H9 (cell line): Measurements from ENCODE around the gene RERE. TPM values are rescaled to one million over a fixed set of nuclear protein-coding genes. Genes with fewer than 3 reads are reported as not detected.

Source experiments
- DNase-seq: peaks from one replicate; pipeline ENCODE4 v3.0.0-alpha.2; 2017
- H2AFZ ChIP-seq: one replicate; pipeline ENCODE4 v1.6.1; 2013; ENCODE audit warnings: mild to moderate bottlenecking, low read length, control low read depth, moderate library complexity
- H2AK5ac ChIP-seq: 2 replicates; pipeline ENCODE4 v1.6.1; 2013; ENCODE audit warnings: low read length, control low read depth, mixed read lengths; ENCODE audit not compliant: insufficient read length
- H2BK120ac ChIP-seq: one replicate; pipeline ENCODE4 v1.6.1; 2013; ENCODE audit warnings: low read depth, mild to moderate bottlenecking, low read length, control low read depth, inconsistent platforms; ENCODE audit not compliant: poor library complexity, severe bottlenecking
- H2BK12ac ChIP-seq: 2 replicates; pipeline ENCODE4 v1.6.1; 2013; ENCODE audit warnings: low read length, control low read depth, mixed read lengths, low read depth; ENCODE audit not compliant: insufficient read length
- H2BK15ac ChIP-seq: 2 replicates; pipeline ENCODE4 v1.6.1; 2013; ENCODE audit warnings: low read depth, low read length, control low read depth
- H2BK20ac ChIP-seq: one replicate; pipeline ENCODE4 v1.6.1; 2013; ENCODE audit warnings: low read depth, mild to moderate bottlenecking, low read length, control low read depth, inconsistent platforms; ENCODE audit not compliant: poor library complexity, severe bottlenecking
- H2BK5ac ChIP-seq: 2 replicates; pipeline ENCODE4 v1.6.1; 2013; ENCODE audit warnings: low read length, control low read depth, mixed read lengths; ENCODE audit not compliant: insufficient read length
- H3K14ac ChIP-seq: 2 replicates; pipeline ENCODE4 v1.6.1; 2013; ENCODE audit warnings: low read length, control low read depth; ENCODE audit not compliant: insufficient read depth
- H3K18ac ChIP-seq: 2 replicates; pipeline ENCODE4 v1.6.1; 2013; ENCODE audit warnings: low read depth, mild to moderate bottlenecking, mixed read lengths, low read length, control low read depth; ENCODE audit not compliant: insufficient read length
- H3K23ac ChIP-seq: 2 replicates; pipeline ENCODE4 v1.6.1; 2013; ENCODE audit warnings: low read length, control low read depth, mixed read lengths, low read depth; ENCODE audit not compliant: insufficient read length
- H3K23me2 ChIP-seq: 2 replicates; pipeline ENCODE4 v1.6.1; 2013; ENCODE audit warnings: low read depth, mild to moderate bottlenecking, mixed read lengths, low read length, control low read depth; ENCODE audit not compliant: insufficient read length, poor library complexity, severe bottlenecking
- H3K27ac ChIP-seq: 2 replicates; pipeline ENCODE4 v1.5.1; 2013; ENCODE audit warnings: low read length, control low read depth, mixed read lengths, low read depth; ENCODE audit not compliant: insufficient read length
- H3K27me3 ChIP-seq: 2 replicates; pipeline ENCODE4 v1.6.1; 2013; ENCODE audit warnings: low read length, control low read depth, inconsistent platforms; ENCODE audit not compliant: insufficient read depth
- H3K4ac ChIP-seq: 2 replicates; pipeline ENCODE4 v1.6.1; 2013; ENCODE audit warnings: low read depth, mild to moderate bottlenecking, control low read depth, inconsistent platforms, low read length, moderate library complexity
- H3K4me1 ChIP-seq: 2 replicates; pipeline ENCODE4 v1.6.1; 2013; ENCODE audit warnings: low read length, control low read depth, inconsistent platforms; ENCODE audit not compliant: insufficient read depth
- H3K4me2 ChIP-seq: 2 replicates; pipeline ENCODE4 v1.6.1; 2013; ENCODE audit warnings: low read length, control low read depth, mixed read lengths; ENCODE audit not compliant: insufficient read length, insufficient read depth
- H3K56ac ChIP-seq: 2 replicates; pipeline ENCODE4 v1.6.1; 2013; ENCODE audit warnings: low read depth, mild to moderate bottlenecking, mixed read lengths, low read length, control low read depth; ENCODE audit not compliant: insufficient read length
- H3K79me1 ChIP-seq: 2 replicates; pipeline ENCODE4 v1.6.1; 2013; ENCODE audit warnings: low read depth, mild to moderate bottlenecking, moderate library complexity, low read length, control low read depth, inconsistent platforms; ENCODE audit not compliant: insufficient read depth, poor library complexity, severe bottlenecking
- H3K79me2 ChIP-seq: 2 replicates; pipeline ENCODE4 v1.6.1; 2013; ENCODE audit warnings: low read length, control low read depth, inconsistent platforms; ENCODE audit not compliant: insufficient read depth
- H3K9ac ChIP-seq: 2 replicates; pipeline ENCODE4 v1.6.1; 2013; ENCODE audit warnings: low read length, control low read depth, mixed read lengths; ENCODE audit not compliant: insufficient read length; ENCODE audit errors: extremely low read depth
- H3K9me3 ChIP-seq: one replicate; pipeline ENCODE4 v1.6.1; 2013; ENCODE audit warnings: low read depth, low read length, inconsistent platforms; ENCODE audit not compliant: control insufficient read depth
- H3T11ph ChIP-seq: one replicate; pipeline ENCODE4 v1.6.1; 2013; ENCODE audit warnings: mild to moderate bottlenecking, low read length, control low read depth, inconsistent platforms
- H4K20me1 ChIP-seq: one replicate; pipeline ENCODE4 v1.6.1; 2013; ENCODE audit not compliant: control insufficient read depth, insufficient read length, insufficient read depth
- H4K5ac ChIP-seq: 2 replicates; pipeline ENCODE4 v1.6.1; 2013; ENCODE audit warnings: low read depth, mild to moderate bottlenecking, mixed read lengths, low read length, control low read depth; ENCODE audit not compliant: insufficient read length
- H4K8ac ChIP-seq: replicated peaks from 2 replicates; pipeline ENCODE4 v1.6.1; 2013; ENCODE audit warnings: low read length, control low read depth, mixed read lengths, low read depth; ENCODE audit not compliant: insufficient read length
- H4K91ac ChIP-seq: 2 replicates; pipeline ENCODE4 v1.6.1; 2013; ENCODE audit warnings: low read depth, mild to moderate bottlenecking, moderate library complexity, mixed read lengths, low read length, control low read depth; ENCODE audit not compliant: insufficient read length
- H3K27ac Mint-ChIP-seq, 3 experiments: 2 replicates in 2 of 3; 3 replicates in 1 of 3; pipeline ENCODE4 v1.8.0; 2020 to 2021; ENCODE audit warnings: mixed read lengths in 3 of 3, mild to moderate bottlenecking in 1 of 3, moderate library complexity in 1 of 3
- H3K27me3 Mint-ChIP-seq: 2 replicates; pipeline ENCODE4 v1.8.0; 2021; ENCODE audit warnings: low read depth, mild to moderate bottlenecking, moderate library complexity, mixed read lengths
- H3K36me3 Mint-ChIP-seq, 3 experiments: 2 replicates in 2 of 3; 3 replicates in 1 of 3; pipeline ENCODE4 v1.8.0; 2020 to 2021; ENCODE audit warnings: low read depth in 3 of 3, mixed read lengths in 3 of 3; ENCODE audit not compliant: insufficient read depth in 1 of 3
- H3K4me1 Mint-ChIP-seq, 2 experiments: 2 replicates each; pipeline ENCODE4 v1.8.0; 2020; ENCODE audit warnings: mixed read lengths in 2 of 2
- H3K4me3 Mint-ChIP-seq, 2 experiments: 2 replicates in 1 of 2; 3 replicates in 1 of 2; pipeline ENCODE4 v1.8.0; 2020 to 2021; ENCODE audit warnings: mild to moderate bottlenecking in 2 of 2, mixed read lengths in 2 of 2, moderate library complexity in 1 of 2
- H3K9me3 Mint-ChIP-seq, 2 experiments: 2 replicates in 1 of 2; 3 replicates in 1 of 2; pipeline ENCODE4 v1.8.0; 2020; ENCODE audit warnings: mild to moderate bottlenecking in 2 of 2, mixed read lengths in 2 of 2, moderate library complexity in 1 of 2
- CTCF ChIP-seq: fragments of 200-600 bp; sonication (generic); conservative IDR thresholded peaks from 3 replicates; pipeline ENCODE4 v1.8.0; 2021; ENCODE audit warnings: antibody characterized with exemption, mild to moderate bottlenecking
- WGBS: extraction: QIAGEN DNeasy Blood & Tissue Kit; methylation state at CpG from one replicate; pipeline ENCODE4 v1.1.7; 2013; ENCODE audit warnings: missing lambda C conversion rate, low lambda C conversion rate, mixed read lengths; ENCODE audit not compliant: insufficient read length; ENCODE audit errors: extremely low coverage; 5-methylcytosine and 5-hydroxymethylcytosine counted together
- total RNA-seq: library from RNA; stranded (reverse); gene quantifications from 2 replicates; pipeline ENCODE4 v1.2.1, GENCODE V29; 2021

RERE gene
- total RNA-seq, 1 experiment from 2014 or later: 103 TPM

- no peaks in the 10 kb centered on the region for H3K79me2 ChIP-seq
- H3K27ac Mint-ChIP-seq: peak overlapping the region in 1 of 3 experiments; percentile 18; a peak in 1 of 7 replicates
- no peak overlapping the region for H2BK15ac ChIP-seq
- H3K27me3 Mint-ChIP-seq: peaks cover 17% of the 10 kb centered on the region
- no peak overlapping the region for H2BK5ac ChIP-seq
- no peak overlapping the region for H2BK12ac ChIP-seq
- H3K23me2 ChIP-seq: no peaks in the 10 kb centered on the region
- peaks cover 2 to 3% of the 10 kb centered on the region in 2 experiments; a peak in 1 of 5 replicates for H3K9me3 Mint-ChIP-seq
- no peaks in the 10 kb centered on the region for H3K27me3 ChIP-seq
- no peak overlapping the region for H2AK5ac ChIP-seq
- no peak overlapping the region for H4K5ac ChIP-seq
- H4K20me1 ChIP-seq: no peaks in the 10 kb centered on the region
- H3K4me2 ChIP-seq: no peak overlapping the region
- H2BK120ac ChIP-seq: no peak overlapping the region
- no peak overlapping the region for H3K9ac ChIP-seq
- no peak overlapping the region for H3K4me3 Mint-ChIP-seq
- WGBS: no CpG with 5 or more reads among the region's 11 CpGs
- no peak overlapping the region for H3K4ac ChIP-seq
- H2BK20ac ChIP-seq: no peak overlapping the region
- no peak overlapping the region for H3K56ac ChIP-seq
- H3K14ac ChIP-seq: no peak overlapping the region
- H4K8ac ChIP-seq: no peak overlapping the region
- H3K79me1 ChIP-seq: no peaks in the 10 kb centered on the region
- H3K27ac ChIP-seq: no peak overlapping the region
- H3K23ac ChIP-seq: no peak overlapping the region
- H3K36me3 Mint-ChIP-seq: no peaks in the 10 kb centered on the region; a peak in 1 of 7 replicates
- no peak overlapping the region for H2AFZ ChIP-seq
- no peak overlapping the region for H4K91ac ChIP-seq
- H3K4me1 ChIP-seq: no peaks in the 10 kb centered on the region
- no peak overlapping the region for H3T11ph ChIP-seq
- no peak overlapping the region for H3K18ac ChIP-seq
- DNase-seq: no peak
- H3K9me3 ChIP-seq: no peaks in the 10 kb centered on the region
- peaks cover 1 to 3% of the 10 kb centered on the region in 2 experiments for H3K4me1 Mint-ChIP-seq
- no peak for TF ChIP-seq CTCF
These were observed 493.7 kb downstream of the RERE start for GRCh38 chr1:8323706-8324105.
